Spleen (tissue), 7 donors: ENCODE measurements around the gene ABCC1.

Experiments
- POLR2A ChIP-seq, 3 donors: fragments of 450-650 bp; IDR thresholded peaks; one replicate each; pipeline ENCODE4 v1.5.1; 2017; ENCODE audit warnings: antibody characterized with exemption in 3 of 3, mild to moderate bottlenecking in 1 of 3
- POLR2AphosphoS5 ChIP-seq, 3 donors: sonication (generic); formaldehyde crosslinking; IDR thresholded peaks; one replicate each; pipeline ENCODE4 v1.5.1; 2017; ENCODE audit warnings: antibody characterized with exemption in 3 of 3
- TF ChIP-seq, protein P1 (sequence below), 11 experiments: fragments of 200-600 bp in 7 of 11; fragments of 450-650 bp in 4 of 11; sonication (generic) in 4 of 11; IDR thresholded peaks in 8 of 11; conservative IDR thresholded peaks in 3 of 11; 1 replicate in 7 of 11; 2 replicates in 4 of 11; pipeline versions ENCODE4 v1.4.0 to v1.8.0; 2016 to 2021; ENCODE audit warnings: antibody characterized with exemption in 11 of 11, inconsistent platforms in 4 of 11, mild to moderate bottlenecking in 1 of 11
- donor health status: DM: no; HTN: no; CAD: no; lungs with moderate emphysema.
- donor health status: DM: no; HTN: no; CAD: no.
- donor health status: DM: no; HTN: no; CAD: no.

DNA sequence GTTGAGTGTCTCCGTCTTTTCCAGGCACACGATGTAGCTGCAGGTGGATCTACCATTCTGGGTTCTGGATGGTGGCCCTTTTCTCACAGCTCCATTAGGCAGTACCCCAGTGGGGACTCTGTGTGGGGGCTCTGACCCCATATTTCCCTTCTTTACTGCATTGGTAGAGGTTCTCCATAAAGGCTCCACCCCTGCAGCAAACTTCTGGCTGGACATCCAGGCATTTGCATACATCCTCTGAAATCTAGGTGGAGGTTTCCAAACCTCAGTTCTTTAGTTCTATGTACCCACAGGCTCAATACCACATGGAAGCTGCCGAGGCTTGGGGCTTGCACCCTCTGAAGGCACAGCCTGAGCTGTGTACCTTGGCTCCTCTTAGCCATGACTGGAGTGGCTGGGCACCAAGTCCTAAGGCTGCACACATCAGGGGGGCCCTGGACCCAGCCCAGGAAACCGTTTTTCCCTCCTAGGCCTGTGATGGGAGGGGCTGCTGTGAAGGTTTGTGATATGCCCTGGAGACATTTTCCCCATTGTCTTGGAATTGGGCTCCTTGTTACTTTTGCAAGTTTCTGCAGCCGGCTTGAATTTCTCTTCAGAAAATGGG lies 14.0 kb downstream of the ABCC1 start:
- TF ChIP-seq, protein P1, sequence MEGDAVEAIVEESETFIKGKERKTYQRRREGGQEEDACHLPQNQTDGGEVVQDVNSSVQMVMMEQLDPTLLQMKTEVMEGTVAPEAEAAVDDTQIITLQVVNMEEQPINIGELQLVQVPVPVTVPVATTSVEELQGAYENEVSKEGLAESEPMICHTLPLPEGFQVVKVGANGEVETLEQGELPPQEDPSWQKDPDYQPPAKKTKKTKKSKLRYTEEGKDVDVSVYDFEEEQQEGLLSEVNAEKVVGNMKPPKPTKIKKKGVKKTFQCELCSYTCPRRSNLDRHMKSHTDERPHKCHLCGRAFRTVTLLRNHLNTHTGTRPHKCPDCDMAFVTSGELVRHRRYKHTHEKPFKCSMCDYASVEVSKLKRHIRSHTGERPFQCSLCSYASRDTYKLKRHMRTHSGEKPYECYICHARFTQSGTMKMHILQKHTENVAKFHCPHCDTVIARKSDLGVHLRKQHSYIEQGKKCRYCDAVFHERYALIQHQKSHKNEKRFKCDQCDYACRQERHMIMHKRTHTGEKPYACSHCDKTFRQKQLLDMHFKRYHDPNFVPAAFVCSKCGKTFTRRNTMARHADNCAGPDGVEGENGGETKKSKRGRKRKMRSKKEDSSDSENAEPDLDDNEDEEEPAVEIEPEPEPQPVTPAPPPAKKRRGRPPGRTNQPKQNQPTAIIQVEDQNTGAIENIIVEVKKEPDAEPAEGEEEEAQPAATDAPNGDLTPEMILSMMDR (IDR thresholded peaks at IDR 0.05 in 8 of 11, conservative IDR thresholded peaks at IDR 0.05 in 3 of 11), result no peak
- TF ChIP-seq POLR2A (IDR thresholded peaks at IDR 0.05), result no peak
- TF ChIP-seq POLR2AphosphoS5 (IDR thresholded peaks at IDR 0.05), result no peak
